NCI-H526 treated with DMSO at 0.1 percent for 48 hours (cell line): Measurements from ENCODE around the gene OR2V2.
"Not testable (repeated sequence)": the region's sequence is repeated elsewhere in the genome, so short reads cannot be mapped to it uniquely, and the experiment has no call there.

ENCODE experiments used
- DNase-seq: peaks from one replicate; lab custom pipeline; 2025; lab: John Stamatoyannopoulos, UW

The OR2V2 gene

GRCh38 chr5:181169459-181170236, 22.3 kb downstream of the OR2V2 start:
- not testable (repeated sequence) for DNase-seq

- no peak for DNase-seq
Observed at GRCh38 chr5:181170237-181170825, 22.9 kb downstream of the OR2V2 start.

GRCh38 chr5:181170996-181171395, 23.6 kb downstream of the OR2V2 start:
- DNase-seq: no peak

- no peak for DNase-seq
Observed at GRCh38 chr5:181171782-181172181, 24.4 kb downstream of the OR2V2 start.

- no peak for DNase-seq
Observed at GRCh38 chr5:181173027-181173419, 25.6 kb downstream of the OR2V2 start.

- no peak for DNase-seq
Observed at GRCh38 chr5:181173420-181174342, 26.3 kb downstream of the OR2V2 start.

- no peak for DNase-seq
Observed at GRCh38 chr5:181176254-181176952, 29.0 kb downstream of the OR2V2 start.

GRCh38 chr5:181177559-181177958, 30.2 kb downstream of the OR2V2 start:
- DNase-seq: not testable (repeated sequence)

GRCh38 chr5:181181650-181182565, 34.5 kb downstream of the OR2V2 start:
- DNase-seq: no peak

GRCh38 chr5:181182651-181183050, 35.3 kb downstream of the OR2V2 start:
- no peak for DNase-seq

- DNase-seq: no peak
Observed at GRCh38 chr5:181184845-181185216, 37.4 kb downstream of the OR2V2 start.

- DNase-seq: no peak
Observed at GRCh38 chr5:181185560-181185959, 38.2 kb downstream of the OR2V2 start.

- no peak for DNase-seq
Observed at GRCh38 chr5:181186022-181186421, 38.6 kb downstream of the OR2V2 start.

GRCh38 chr5:181186986-181187499, 39.7 kb downstream of the OR2V2 start:
- no peak for DNase-seq

GRCh38 chr5:181187500-181188213, 40.3 kb downstream of the OR2V2 start:
- no peak for DNase-seq

- no peak for DNase-seq
Observed at GRCh38 chr5:181188700-181189362, 41.4 kb downstream of the OR2V2 start.

GRCh38 chr5:181189363-181189961, 42.1 kb downstream of the OR2V2 start:
- no peak for DNase-seq

GRCh38 chr5:181189962-181190710, 42.8 kb downstream of the OR2V2 start:
- DNase-seq: no peak
